ENCODE results near the gene STAT5A. TPM values are rescaled to one million over a fixed set of nuclear protein-coding genes. Genes with fewer than 3 reads are reported as not detected.

Gene STAT5A
- total RNA-seq, 1 experiment from 2014 or later = 0.91 TPM

GRCh38 chr17:42266918-42267766 lies 21.2 kb upstream of the STAT5A start:
- peaks cover 9 to 11% of the 10 kb centered on the region in 2 experiments; a peak in 3 of 4 replicates for H3K4me1 ChIP-seq (ENCODE audit: control insufficient read depth in 1 of 2, insufficient read depth in 2 of 2, low read length in 2 of 2)
- peak; percentile 80 for ATAC-seq
- peak; percentile 76 for DNase-seq (ENCODE audit: low read depth, low spot score)
- no peak overlapping the region for H3K9ac ChIP-seq (ENCODE audit: low read length)
- intact Hi-C loops (cut with micrococcal nuclease) = no loop called here
- ChIA-PET POLR2A (interaction anchor here (1.3 kb wide), 1 partner anchor 9 kb away, joined by 4 read pairs; the partner anchor contains the start of gene STAT5B), RAD21 (ENCODE audit: low non-redundant PET in 1 of 2, low total read pairs in 2 of 2, uncharacterized antibody in 2 of 2, unreplicated experiment in 2 of 2) (interaction anchor here in 1 of 2 experiments (0.6 kb wide), 1 partner anchor 59 kb away, joined by 5 read pairs; no protein-coding TSS in a partner anchor), CTCF (interaction anchor here (0.7 kb wide), 1 partner anchor 45 kb away, joined by 3 read pairs; no protein-coding TSS in a partner anchor)
- H3K4me3 ChIP-seq (replicated peaks in 1 of 2; ENCODE audit: low read depth in 1 of 2, low read length in 2 of 2) = no peak overlapping the region
- H2AFZ ChIP-seq (ENCODE audit: low read depth, low read length, poor library complexity, severe bottlenecking) = no peak overlapping the region
- H3K9me2 ChIP-seq (ENCODE audit: insufficient read depth) = no peaks in the 10 kb centered on the region
- H3K4me2 ChIP-seq (ENCODE audit: low read length) = peak overlapping the region; percentile 10; the same call in 1 of the 2 replicates
- H4K20me1 ChIP-seq (ENCODE audit: insufficient read depth) = no peaks in the 10 kb centered on the region
- no peaks in the 10 kb centered on the region for H3K27me3 ChIP-seq (ENCODE audit: insufficient read depth, low read length)
- H3K9me3 ChIP-seq (ENCODE audit: control insufficient read depth in 1 of 2, insufficient read depth in 1 of 2, low read depth in 1 of 2, low read length in 2 of 2) = no peaks in the 10 kb centered on the region
- TF ChIP-seq ATF3 (IDR thresholded peaks at IDR 0.05) (0 out of 2 replicates have a peak, but pooled peaks have one; percentile 8), ZNF274 (IDR thresholded peaks at IDR 0.05; ENCODE audit: low read depth, low read length) (no peak), EZH2 (IDR thresholded peaks at IDR 0.05) (no peak), CEBPB (IDR thresholded peaks at IDR 0.05; ENCODE audit: low read depth) (peak; percentile 63), SP1 (IDR thresholded peaks at IDR 0.05; ENCODE audit: low read depth) (peak; percentile 29; the same call in 1 of the 2 replicates), JUND (IDR thresholded peaks at IDR 0.05) (peak; percentile 37; the same call in 1 of the 2 replicates), FOSL1 (IDR thresholded peaks at IDR 0.05; ENCODE audit: low read depth) (peak; percentile 47; the same call in 1 of the 2 replicates)
- no peak overlapping the region for H3K27ac ChIP-seq (ENCODE audit: low read depth, low read length)
- H3K79me2 ChIP-seq (ENCODE audit: insufficient read depth, low read length) = peaks cover 31% of the 10 kb centered on the region
- H3K36me3 ChIP-seq (ENCODE audit: control insufficient read depth in 1 of 2, insufficient read depth in 2 of 2, low read length in 2 of 2) = no peaks in the 10 kb centered on the region
- no TSS peak for BruUV-seq (replicated peaks)

- intact Hi-C loops (cut with micrococcal nuclease) = no loop called here
- DNase-seq (ENCODE audit: low read depth, low spot score) = no peak
- Histone ChIP-seq H3K9me3 (ENCODE audit: control insufficient read depth in 1 of 2, insufficient read depth in 1 of 2, low read depth in 1 of 2, low read length in 2 of 2) (no peaks in the 10 kb centered on the region), H3K36me3 (ENCODE audit: control insufficient read depth in 1 of 2, insufficient read depth in 2 of 2, low read length in 2 of 2) (no peaks in the 10 kb centered on the region), H3K27me3 (ENCODE audit: insufficient read depth, low read length) (no peaks in the 10 kb centered on the region), H3K4me1 (ENCODE audit: control insufficient read depth in 1 of 2, insufficient read depth in 2 of 2, low read length in 2 of 2) (peaks cover 9 to 11% of the 10 kb centered on the region in 2 experiments; a peak in 3 of 4 replicates), H3K4me2 (ENCODE audit: low read length) (no peak overlapping the region), H4K20me1 (ENCODE audit: insufficient read depth) (no peaks in the 10 kb centered on the region), H3K79me2 (ENCODE audit: insufficient read depth, low read length) (peaks cover 41% of the 10 kb centered on the region), H3K9me2 (ENCODE audit: insufficient read depth) (no peaks in the 10 kb centered on the region), H3K4me3 (replicated peaks in 1 of 2; ENCODE audit: low read depth in 1 of 2, low read length in 2 of 2) (no peak overlapping the region), H3K27ac (ENCODE audit: low read depth, low read length) (no peak overlapping the region), H3K9ac (ENCODE audit: low read length) (no peak overlapping the region), H2AFZ (ENCODE audit: low read depth, low read length, poor library complexity, severe bottlenecking) (no peak overlapping the region)
- RAD21 ChIA-PET (ENCODE audit: low non-redundant PET in 1 of 2, low total read pairs in 2 of 2, uncharacterized antibody in 2 of 2, unreplicated experiment in 2 of 2) = no interaction called here
- POLR2A ChIA-PET = no interaction called here
- CTCF ChIA-PET = interaction anchor here (0.8 kb wide), 1 partner anchor 259 kb away, joined by 3 read pairs; no protein-coding TSS in a partner anchor
- BruUV-seq (replicated peaks) = no TSS peak
- no peak for ATAC-seq
- TF ChIP-seq ZBTB33 (IDR thresholded peaks at IDR 0.05; ENCODE audit: extremely low read depth, insufficient replicate concordance, low read length) (no peak), CTCF (IDR thresholded peaks at IDR 0.05 in 2 of 3, conservative IDR thresholded peaks at IDR 0.05 in 1 of 3; ENCODE audit: borderline replicate concordance in 1 of 3, insufficient read depth in 1 of 3, low read depth in 2 of 3, low read length in 2 of 3) (no peak), EZH2phosphoT487 (IDR thresholded peaks at IDR 0.05; ENCODE audit: borderline replicate concordance) (no peak)
These were observed 20.1 kb upstream of the STAT5A start for GRCh38 chr17:42268236-42268635.
